Chondrocyte (in vitro differentiated cells): Measurements from ENCODE around the gene GAR1. TPM values are rescaled to one million over a fixed set of nuclear protein-coding genes. Genes with fewer than 3 reads are reported as not detected.

Experiments used
- DNase-seq: peaks from one replicate; pipeline ENCODE4 v3.0.0; 2021; ENCODE audit warnings: mixed read lengths, low spot score
- H3K27ac Mint-ChIP-seq: one replicate; pipeline ENCODE4 v1.8.0; 2021; ENCODE audit warnings: mild to moderate bottlenecking, moderate library complexity, mixed read lengths; ENCODE audit not compliant: unreplicated experiment
- H3K27me3 Mint-ChIP-seq: 2 replicates; pipeline ENCODE4 v1.8.0; 2021; ENCODE audit warnings: low read depth, mixed read lengths
- H3K36me3 Mint-ChIP-seq: 2 replicates; pipeline ENCODE4 v1.8.0; 2021; ENCODE audit warnings: low read depth, mixed read lengths
- H3K4me1 Mint-ChIP-seq: 2 replicates; pipeline ENCODE4 v1.8.0; 2021; ENCODE audit warnings: low read depth, mild to moderate bottlenecking, mixed read lengths
- H3K4me3 Mint-ChIP-seq: one replicate; pipeline ENCODE4 v1.8.0; 2021; ENCODE audit warnings: mild to moderate bottlenecking, moderate library complexity, mixed read lengths; ENCODE audit not compliant: unreplicated experiment
- H3K9me3 Mint-ChIP-seq: 2 replicates; pipeline ENCODE4 v1.8.0; 2021; ENCODE audit warnings: low read depth, mixed read lengths
- CTCF ChIP-seq: fragments of 200-600 bp; sonication (generic); IDR thresholded peaks from 2 replicates; pipeline ENCODE4 v1.5.0; 2021; ENCODE audit warnings: antibody characterized with exemption, mild to moderate bottlenecking, moderate library complexity
- total RNA-seq: library from RNA; stranded (reverse); gene quantifications from 3 replicates; pipeline ENCODE4 v1.2.1, GENCODE V29; 2021

GAR1 gene
- total RNA-seq, 1 donor from 2014 or later, result 18.5 TPM

GRCh38 chr4:109810552-109811387 is 4.8 kb upstream of the GAR1 start:
- DNase-seq, result no peak
- Mint-ChIP-seq H3K27me3 (peaks cover 7% of the 10 kb centered on the region), H3K36me3 (no peaks in the 10 kb centered on the region), H3K27ac (no peak overlapping the region), H3K9me3 (no peaks in the 10 kb centered on the region), H3K4me1 (peaks cover 7% of the 10 kb centered on the region), H3K4me3 (no peak overlapping the region)
- TF ChIP-seq CTCF, result no peak

- no peaks in the 10 kb centered on the region for H3K9me3 Mint-ChIP-seq
- peaks cover 16% of the 10 kb centered on the region for H3K4me1 Mint-ChIP-seq
- H3K27me3 Mint-ChIP-seq, result peaks cover 5% of the 10 kb centered on the region
- no peak for DNase-seq
- no peaks in the 10 kb centered on the region for H3K36me3 Mint-ChIP-seq
- no peak overlapping the region for H3K4me3 Mint-ChIP-seq
- no peak overlapping the region for H3K27ac Mint-ChIP-seq
- no peak for TF ChIP-seq CTCF
These were observed 3.9 kb upstream of the GAR1 start for GRCh38 chr4:109811707-109812106.

- Mint-ChIP-seq H3K36me3 (peaks cover 7% of the 10 kb centered on the region), H3K27ac (peak overlapping the region; percentile 96), H3K27me3 (no peaks in the 10 kb centered on the region), H3K4me3 (peak overlapping the region; percentile 98), H3K4me1 (peaks cover 33% of the 10 kb centered on the region), H3K9me3 (no peaks in the 10 kb centered on the region)
- DNase-seq, result no peak
- no peak for TF ChIP-seq CTCF
These were observed 500 bp downstream of the GAR1 start for GRCh38 chr4:109816082-109816442.

- Mint-ChIP-seq H3K36me3 (peaks cover 7% of the 10 kb centered on the region), H3K27ac (peak overlapping the region; percentile 18)
These were observed 1.3 kb downstream of the GAR1 start for GRCh38 chr4:109816894-109817293.

GRCh38 chr4:109818268-109818667 is 2.7 kb downstream of the GAR1 start:
- Mint-ChIP-seq H3K27ac (peak overlapping the region; percentile 56), H3K4me3 (no peak overlapping the region)

More at GRCh38 chr4:109816894-109817293, 1.3 kb downstream of the GAR1 start:
- Mint-ChIP-seq H3K27me3 (no peaks in the 10 kb centered on the region), H3K4me3 (peak overlapping the region; percentile 98), H3K9me3 (no peaks in the 10 kb centered on the region), H3K4me1 (peaks cover 33% of the 10 kb centered on the region)
- no peak for TF ChIP-seq CTCF
- DNase-seq, result no peak

More at GRCh38 chr4:109818268-109818667, 2.7 kb downstream of the GAR1 start:
- DNase-seq, result no peak
- no peak for TF ChIP-seq CTCF
- peaks cover 33% of the 10 kb centered on the region for H3K4me1 Mint-ChIP-seq
- no peaks in the 10 kb centered on the region for H3K9me3 Mint-ChIP-seq
- H3K36me3 Mint-ChIP-seq, result peaks cover 11% of the 10 kb centered on the region
- H3K27me3 Mint-ChIP-seq, result no peaks in the 10 kb centered on the region
